Measurements from ENCODE around the gene RPS6KA6.

Gene RPS6KA6

GRCh38 chrX:84064164-84064563 is 123.8 kb downstream of the RPS6KA6 start:
- H3K4me3 ChIP-seq (replicated peaks in 1 of 2; ENCODE audit: low read depth in 2 of 2, low read length in 2 of 2), result no peak overlapping the region
- peak; percentile 22 to 55 for DNase-seq (ENCODE audit: low read depth in 2 of 2)
- TF ChIP-seq CTCF (IDR thresholded peaks at IDR 0.05; ENCODE audit: low read depth, low read length), result no peak

- no peak for TF ChIP-seq CTCF (IDR thresholded peaks at IDR 0.05; ENCODE audit: low read depth, low read length)
- no peak for DNase-seq (ENCODE audit: low read depth in 2 of 2)
- no peak overlapping the region for H3K4me3 ChIP-seq (replicated peaks in 1 of 2; ENCODE audit: low read depth in 2 of 2, low read length in 2 of 2)
Measured at GRCh38 chrX:84047339-84047738, 140.7 kb downstream of the RPS6KA6 start.

GRCh38 chrX:84046403-84046984 is 141.5 kb downstream of the RPS6KA6 start:
- peak; percentile 41 for DNase-seq (ENCODE audit: low read depth in 2 of 2)
- TF ChIP-seq CTCF (IDR thresholded peaks at IDR 0.05; ENCODE audit: low read depth, low read length), result peak; percentile 57
- no peak overlapping the region for H3K4me3 ChIP-seq (replicated peaks in 1 of 2; ENCODE audit: low read depth in 2 of 2, low read length in 2 of 2)

- TF ChIP-seq CTCF (IDR thresholded peaks at IDR 0.05; ENCODE audit: low read depth, low read length), result no peak
- H3K4me3 ChIP-seq (replicated peaks in 1 of 2; ENCODE audit: low read depth in 2 of 2, low read length in 2 of 2), result no peak overlapping the region
- peak in 1 of 2 donors; percentile 0 for DNase-seq (ENCODE audit: low read depth in 2 of 2)
Measured at GRCh38 chrX:84044051-84044450, 143.9 kb downstream of the RPS6KA6 start.

Data from cardiac fibroblast (primary cell).